HG02970 (cell line): ENCODE data around the gene ARPC2.
A peak's percentile ranks its signal among the peaks of the same experiment; 100 is the strongest.

Experiments used
- ATAC-seq: cut with Tn5 transposase; IDR thresholded peaks from one replicate; pipeline ENCODE4 v1.9.1; 2021; ENCODE audit warnings: mild to moderate bottlenecking, moderate library complexity, moderate number of reproducible peaks; ENCODE audit not compliant: unreplicated experiment, low FRiP score

The ARPC2 gene

DNA sequence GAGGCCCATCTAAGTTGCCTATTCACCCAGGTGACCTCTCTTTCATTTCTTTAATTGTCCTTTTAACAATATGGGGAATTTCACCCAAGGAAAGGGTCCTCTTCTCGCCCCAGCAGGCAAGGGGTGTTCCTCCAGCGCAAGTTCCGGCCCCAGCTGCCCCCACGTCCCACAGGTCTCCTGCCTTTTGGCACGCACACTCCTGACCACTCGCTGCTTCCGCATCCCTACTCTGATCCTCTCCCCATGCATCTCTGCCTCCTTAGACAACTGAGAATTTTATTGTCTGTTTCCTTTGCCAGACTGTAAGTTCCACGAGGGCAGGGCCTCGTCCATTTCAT lies 684 bp upstream of the ARPC2 start:
- ATAC-seq: no peak

GRCh38 chr2:218217360-218218267 lies 625 bp downstream of the ARPC2 start:
- no peak for ATAC-seq

DNA sequence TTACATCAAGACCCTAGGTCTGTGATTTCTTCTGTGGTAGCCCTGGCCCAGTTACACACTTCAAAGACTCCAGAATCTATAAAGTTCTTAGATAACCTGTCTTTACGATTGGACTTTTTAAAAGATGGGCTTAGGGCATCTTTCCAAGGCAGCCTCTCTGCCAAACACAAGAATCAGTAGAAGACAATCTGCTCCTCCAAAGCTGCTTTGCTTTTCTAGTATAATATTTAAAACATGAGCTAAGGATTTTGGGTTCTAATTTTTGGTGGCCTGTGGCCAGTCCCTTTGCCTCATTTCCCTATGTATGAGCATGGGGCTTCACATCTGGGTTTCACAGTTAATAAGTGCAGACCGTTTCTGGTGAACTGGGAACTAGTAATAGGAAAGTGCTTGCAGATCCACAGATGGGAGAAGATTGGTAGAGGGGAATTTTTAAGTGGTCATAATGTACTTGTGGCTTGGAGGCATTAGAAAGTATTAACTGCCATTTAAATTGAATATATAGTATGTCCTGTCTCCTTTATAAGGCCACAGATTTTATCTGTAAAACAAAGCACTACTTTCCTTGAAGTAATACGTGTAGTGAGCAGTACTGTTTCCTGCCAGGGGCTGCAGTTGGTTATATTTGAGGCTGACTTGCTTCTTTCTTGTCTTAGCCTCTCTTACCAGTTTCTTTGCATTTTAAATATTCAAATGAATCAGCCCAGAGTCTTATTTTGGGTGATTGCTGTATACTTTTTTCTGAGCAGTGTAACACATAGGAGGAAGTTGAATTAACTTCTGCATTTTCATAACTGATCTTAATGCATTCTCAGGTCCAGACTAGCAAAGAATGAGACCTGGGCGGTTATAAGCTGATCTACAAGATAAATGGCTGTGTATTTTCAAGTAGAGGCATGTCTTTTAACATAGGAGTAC lies 1.5 kb downstream of the ARPC2 start:
- peak; percentile 41 for ATAC-seq

DNA sequence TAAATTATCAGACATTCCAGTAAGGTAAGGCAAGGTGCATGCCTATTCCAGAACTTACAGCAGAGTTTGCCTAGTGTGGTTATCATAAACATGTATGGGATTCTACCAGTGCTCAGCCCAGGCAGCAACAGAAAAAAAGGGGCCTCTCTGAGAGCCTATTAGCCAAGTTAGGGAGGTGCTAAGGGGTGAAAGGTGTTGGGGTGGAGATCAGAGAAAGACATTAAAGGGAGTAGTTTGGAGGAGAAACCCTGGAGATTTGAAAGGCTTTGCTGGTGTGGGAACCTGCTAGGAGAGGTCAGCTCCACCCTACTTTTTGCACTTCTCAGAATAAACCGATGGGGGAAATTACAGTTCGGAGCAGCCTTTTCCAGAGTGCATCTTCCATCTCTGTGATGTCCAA lies 2.9 kb downstream of the ARPC2 start:
- ATAC-seq: no peak

DNA sequence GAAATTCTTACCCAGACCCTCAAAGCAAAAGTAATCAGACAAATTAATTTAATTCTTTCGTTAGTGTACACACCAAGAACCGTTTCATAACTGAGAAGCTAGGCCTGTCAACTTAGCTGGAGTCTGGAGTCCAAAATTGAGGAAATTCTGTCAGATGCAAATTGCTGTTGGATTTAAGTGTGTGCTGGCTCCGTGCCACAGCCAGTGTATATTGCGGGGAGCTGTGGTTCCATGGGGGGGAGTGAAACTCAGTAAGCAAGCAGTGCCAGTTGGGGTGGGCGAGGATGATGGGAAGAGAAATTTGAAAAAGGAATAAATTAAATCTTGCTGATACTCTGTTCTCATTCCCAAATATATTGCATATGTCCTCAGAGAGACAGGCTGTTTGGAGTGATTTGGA lies 4.0 kb downstream of the ARPC2 start:
- ATAC-seq: no peak

DNA sequence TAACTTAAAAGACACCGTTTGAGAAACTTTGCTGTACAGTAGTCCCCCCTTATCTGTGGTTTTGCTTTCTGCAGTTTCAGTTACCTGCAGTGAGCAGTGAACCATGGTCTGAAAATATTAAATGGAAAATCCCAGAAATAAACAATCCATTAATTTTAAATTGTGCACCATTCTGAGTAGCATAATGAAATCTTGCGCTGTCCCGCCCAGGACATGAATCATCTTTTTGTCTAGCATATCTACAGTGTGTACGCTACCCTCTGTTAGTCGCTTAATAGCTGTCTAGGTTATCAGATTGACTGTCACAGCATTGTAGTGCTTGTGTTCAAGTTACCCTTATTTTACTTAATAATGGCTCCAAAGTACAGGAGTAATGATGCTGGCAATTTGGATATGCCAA lies 6.1 kb downstream of the ARPC2 start:
- ATAC-seq: no peak

- ATAC-seq: no peak
These were observed 7.2 kb downstream of the ARPC2 start for GRCh38 chr2:218224186-218224585.

DNA sequence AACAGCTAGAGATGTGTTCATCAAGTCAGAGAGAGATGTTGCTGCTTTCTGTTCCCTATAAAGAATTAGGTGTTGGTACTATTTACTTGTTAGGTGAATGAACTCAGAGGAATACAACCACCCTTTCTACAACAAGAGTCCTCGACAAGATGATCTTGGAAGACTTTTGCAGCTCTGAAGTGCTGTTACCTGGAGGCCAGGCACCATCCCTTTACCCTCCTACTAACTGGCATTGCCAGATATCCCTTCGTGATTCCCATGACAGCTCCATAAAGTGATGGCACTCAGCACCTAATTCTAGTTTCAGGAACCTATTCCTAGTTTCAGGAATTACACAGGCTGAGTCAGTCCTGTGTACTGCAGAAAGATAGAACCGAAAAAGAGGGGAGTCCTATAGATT lies 9.9 kb downstream of the ARPC2 start:
- no peak for ATAC-seq

GRCh38 chr2:218228366-218229090 lies 11.5 kb downstream of the ARPC2 start:
- no peak for ATAC-seq

GRCh38 chr2:218229239-218229638 lies 12.2 kb downstream of the ARPC2 start:
- peak; percentile 61 for ATAC-seq

GRCh38 chr2:218229851-218230250 lies 12.9 kb downstream of the ARPC2 start:
- no peak for ATAC-seq

DNA sequence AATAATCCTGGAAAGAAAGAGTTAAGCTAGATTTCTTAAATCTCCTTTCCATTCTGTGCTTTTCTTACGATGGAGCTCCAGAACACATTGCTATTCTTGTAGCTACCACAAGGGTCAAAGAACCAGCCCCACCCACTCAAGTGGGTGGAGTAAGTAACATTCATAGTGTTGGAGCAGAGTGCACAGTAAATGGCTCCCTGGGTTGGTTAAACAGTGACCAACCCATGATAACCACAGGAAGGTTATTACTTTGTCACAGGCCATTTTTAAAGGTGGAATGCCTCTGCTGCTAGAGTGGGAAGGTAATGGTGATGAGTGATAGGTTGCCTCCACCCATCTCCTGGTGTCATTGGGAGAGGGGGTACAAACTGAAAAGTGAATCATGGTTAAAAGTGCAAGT lies 13.9 kb downstream of the ARPC2 start:
- no peak for ATAC-seq

GRCh38 chr2:218233543-218233942 lies 16.6 kb downstream of the ARPC2 start:
- ATAC-seq: no peak

DNA sequence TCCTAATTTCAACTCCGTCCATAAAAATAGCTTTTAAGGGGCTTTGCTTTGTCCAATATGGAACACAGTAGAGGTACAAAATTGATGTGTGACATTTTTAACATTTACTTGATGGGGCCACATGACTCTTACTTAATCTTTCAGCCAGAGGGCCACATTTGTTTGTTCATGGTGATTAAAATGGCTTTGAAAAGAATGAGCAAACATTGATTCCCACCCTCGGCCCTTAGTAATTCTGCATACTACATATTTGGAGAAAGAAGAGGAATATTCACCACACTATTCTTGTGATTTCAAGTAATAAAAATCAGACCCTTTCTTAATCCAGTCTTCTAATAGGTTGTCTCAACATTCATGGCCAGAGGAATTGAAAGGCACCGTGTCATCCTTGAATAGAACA lies 17.5 kb downstream of the ARPC2 start:
- no peak for ATAC-seq

DNA sequence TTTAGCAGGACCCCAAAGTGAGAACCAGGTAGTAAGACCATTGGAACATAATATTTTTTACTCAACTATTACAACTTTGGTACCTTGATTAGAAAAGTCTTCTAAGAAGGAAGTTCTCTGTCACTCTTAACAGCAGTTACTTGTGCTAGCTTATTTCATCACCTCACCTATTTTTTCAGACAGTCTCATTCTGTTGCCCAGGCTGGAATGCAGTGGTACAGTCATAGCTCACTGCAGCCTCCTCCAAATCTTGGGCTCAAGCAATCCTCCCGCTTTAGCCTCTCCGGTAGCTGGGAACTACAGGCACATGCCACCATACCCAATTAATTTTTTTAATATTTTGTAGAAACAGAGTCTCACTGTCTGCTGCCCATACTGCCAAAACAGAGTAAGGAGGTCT lies 18.0 kb downstream of the ARPC2 start:
- ATAC-seq: no peak

GRCh38 chr2:218236829-218237228 lies 19.8 kb downstream of the ARPC2 start:
- ATAC-seq: no peak

DNA sequence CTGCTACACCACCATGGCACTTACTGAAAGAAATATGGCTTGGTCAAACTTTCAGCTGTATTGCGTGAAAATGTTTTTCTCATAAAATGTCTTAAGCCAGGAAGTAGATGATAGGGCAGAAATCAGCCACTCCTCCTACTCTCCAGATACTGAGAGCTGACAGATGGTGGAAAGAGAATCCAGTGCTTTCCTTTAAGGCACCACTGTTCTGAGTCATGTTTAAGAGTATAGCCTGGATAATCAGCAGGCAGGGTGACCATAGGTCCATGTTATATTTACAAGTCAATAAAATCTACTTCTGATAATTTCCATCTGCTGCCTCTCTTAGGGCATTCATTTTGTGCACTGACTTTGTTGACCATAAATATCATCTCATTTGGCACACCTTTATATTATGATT lies 21.9 kb downstream of the ARPC2 start:
- ATAC-seq: no peak

GRCh38 chr2:218244204-218244603 lies 27.2 kb downstream of the ARPC2 start:
- ATAC-seq: no peak

DNA sequence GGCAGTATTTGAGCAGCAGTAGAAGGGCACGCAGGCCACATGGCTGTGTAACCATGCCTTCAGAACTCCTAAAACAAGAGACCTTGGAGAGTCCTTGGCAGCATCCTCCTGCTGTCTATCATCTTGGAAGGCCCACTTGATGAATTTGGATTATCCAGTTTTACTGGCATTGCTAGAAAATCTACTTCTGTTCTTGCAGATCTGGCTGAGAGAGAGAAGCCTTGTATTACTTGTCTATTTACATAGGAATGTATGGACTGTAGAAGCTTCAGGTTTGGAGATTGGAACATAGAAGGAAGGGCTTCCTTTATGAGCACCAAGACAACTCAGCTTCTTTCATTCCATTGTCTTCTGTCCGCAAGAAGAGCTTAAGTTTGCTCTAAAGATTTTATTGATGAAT lies 27.7 kb downstream of the ARPC2 start:
- no peak for ATAC-seq

- ATAC-seq: no peak
These were observed 28.2 kb downstream of the ARPC2 start for GRCh38 chr2:218245214-218245613.

GRCh38 chr2:218249691-218250090 lies 32.7 kb downstream of the ARPC2 start:
- no peak for ATAC-seq
